GM19193 (cell line): ENCODE measurements around the gene HSD3B7.

Experiments
- POLR2A ChIP-seq: IDR thresholded peaks from 4 replicates; pipeline ENCODE4 v1.6.1; 2011; ENCODE audit not compliant: insufficient read depth, insufficient read length; ENCODE audit errors: extremely low read depth

Gene HSD3B7

DNA sequence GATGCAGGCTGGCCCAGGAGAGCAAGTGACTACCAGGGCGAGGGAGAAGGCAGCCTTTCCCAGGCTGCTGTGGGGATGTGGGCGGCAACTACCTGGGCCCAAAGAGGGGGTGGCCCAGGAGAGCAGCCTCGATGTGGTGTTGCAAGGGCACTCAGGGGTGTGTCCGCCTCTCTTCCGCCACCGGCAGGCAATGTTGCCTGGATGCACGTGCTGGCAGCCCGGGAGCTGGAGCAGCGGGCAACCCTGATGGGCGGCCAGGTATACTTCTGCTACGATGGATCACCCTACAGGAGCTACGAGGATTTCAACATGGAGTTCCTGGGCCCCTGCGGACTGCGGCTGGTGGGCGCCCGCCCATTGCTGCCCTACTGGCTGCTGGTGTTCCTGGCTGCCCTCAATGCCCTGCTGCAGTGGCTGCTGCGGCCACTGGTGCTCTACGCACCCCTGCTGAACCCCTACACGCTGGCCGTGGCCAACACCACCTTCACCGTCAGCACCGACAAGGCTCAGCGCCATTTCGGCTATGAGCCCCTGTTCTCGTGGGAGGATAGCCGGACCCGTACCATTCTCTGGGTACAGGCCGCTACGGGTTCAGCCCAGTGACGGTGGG lies 2.7 kb downstream of the HSD3B7 start:
- TF ChIP-seq POLR2A = no peak

DNA sequence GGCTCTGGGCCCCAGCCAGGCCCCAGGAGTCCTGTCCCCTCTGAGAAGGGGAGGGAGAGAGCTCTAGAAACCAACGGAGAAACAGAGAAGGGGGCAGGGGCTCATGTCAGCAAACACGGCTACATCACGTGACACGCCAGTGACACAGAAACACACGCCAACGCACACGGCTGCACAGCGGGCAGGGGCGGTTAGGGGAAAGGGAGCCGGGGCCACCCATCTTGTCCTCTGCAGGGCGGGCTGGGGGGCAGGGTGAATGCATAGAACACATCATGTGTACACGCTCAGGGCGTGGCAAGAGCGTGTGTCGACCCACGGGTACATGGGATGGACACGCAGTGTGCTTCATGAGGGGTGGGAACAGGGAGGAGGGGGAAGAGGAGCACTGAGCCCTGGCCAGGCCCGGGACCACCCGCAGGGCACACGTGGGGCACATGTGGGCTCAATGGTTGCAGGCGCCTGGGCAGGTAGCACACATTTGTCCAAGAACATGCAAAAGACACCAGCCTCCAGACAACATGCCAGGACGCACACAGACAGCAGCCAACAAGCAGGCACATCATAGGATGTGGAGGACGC lies 4.6 kb downstream of the HSD3B7 start:
- no peak for TF ChIP-seq POLR2A

DNA sequence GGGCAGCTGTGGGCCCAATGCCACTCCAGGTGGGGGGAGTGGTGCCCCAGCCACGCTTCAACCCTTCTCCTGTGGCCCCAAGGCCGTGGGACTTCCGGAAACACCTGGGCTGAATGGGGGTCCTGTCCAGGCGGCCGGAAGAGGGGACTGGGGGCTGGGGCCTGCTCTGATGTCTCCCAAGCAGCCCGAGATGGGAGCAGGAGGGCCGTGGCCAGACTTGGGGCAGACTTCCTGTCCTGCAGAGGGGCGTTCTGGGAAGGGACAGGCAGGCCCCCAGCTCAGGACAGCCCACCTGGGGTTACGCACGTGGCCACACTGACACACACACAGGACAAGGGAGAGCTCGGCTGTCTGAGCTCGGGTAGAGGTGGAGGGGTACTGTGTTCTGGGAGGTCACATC lies 5.1 kb downstream of the HSD3B7 start:
- no peak for TF ChIP-seq POLR2A

DNA sequence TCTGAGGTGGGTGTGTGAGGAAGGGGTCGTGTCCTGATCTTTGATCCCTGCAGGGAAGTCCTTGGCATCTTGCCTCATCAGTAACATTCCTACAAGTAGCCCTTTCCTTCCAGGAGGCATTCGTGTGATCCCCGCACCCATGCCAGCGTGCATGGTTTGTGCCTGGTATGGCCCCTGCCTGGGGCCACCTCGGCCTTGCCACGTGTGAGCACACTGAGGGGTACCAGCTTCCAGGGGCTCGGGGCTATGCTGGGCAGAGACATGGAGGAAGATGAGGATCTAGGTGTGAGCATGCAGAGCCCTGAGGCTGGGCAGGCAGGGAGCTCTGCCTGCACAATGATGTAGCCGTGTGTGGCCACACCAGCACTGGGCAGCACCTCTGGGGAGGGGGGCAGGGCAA lies 6.0 kb downstream of the HSD3B7 start:
- TF ChIP-seq POLR2A = no peak

DNA sequence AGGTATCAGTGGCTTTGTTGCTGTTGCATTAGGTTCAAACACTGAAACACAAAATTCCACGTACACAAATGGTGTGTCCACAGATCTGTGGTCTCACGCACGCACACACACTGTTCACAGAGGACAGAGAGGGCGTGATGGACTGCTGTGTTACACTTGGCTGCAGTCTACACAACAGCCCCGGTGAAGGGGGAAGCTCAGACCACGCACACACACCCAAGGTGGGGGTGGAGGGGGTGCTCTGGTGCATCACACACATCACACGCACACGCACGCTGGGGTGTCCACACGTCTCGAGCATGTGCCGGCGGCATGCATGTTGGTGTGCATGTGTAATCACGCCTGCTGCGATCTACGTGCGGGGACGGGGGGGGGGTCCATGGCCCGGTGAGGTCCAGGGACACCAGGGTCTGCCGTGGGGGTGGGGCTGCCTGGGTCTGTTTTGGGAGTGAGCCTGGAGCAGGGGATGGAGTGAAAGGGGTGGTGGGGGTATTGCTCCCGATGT lies 7.3 kb downstream of the HSD3B7 start:
- TF ChIP-seq POLR2A = no peak

DNA sequence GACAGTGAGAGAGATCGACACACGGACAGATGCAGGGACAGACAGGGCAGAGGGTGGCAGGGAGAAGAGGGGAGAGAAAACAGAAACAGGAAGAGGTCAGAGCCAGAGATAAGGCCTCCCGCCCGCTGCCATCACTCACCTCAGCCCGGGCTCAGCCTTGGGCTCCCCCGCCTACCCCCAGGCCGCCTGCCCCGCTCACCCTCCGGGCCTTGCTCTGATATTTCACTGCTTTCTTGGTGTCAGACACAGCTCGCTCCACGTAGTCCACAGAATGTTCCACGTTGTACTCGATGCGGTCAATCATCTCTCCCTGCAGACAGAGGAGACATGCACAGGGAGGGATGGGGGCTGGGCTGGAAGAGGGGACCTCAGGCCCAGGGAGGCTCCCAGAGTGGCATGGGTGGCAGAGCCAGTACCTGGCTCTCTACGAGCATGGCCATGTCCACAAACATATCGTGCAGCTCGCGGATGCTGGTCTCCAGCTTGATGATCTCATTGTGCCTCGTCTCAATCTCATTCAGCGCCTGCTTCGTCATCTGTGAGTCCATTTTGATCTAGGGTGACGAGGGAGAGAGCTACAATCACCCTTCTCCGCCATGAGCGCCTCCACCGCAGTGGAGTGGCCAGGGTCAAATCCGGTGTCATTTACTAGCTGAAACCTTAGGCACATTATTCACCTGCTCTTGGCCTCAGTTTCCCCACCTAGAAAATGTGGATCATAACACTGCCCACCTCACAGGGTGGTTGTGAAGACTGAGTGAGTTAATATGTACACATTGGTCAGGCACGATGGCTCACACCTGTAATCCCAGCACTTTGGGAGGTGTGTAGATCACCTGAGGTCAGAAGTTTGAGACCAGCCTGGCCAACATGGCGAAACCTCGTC lies 8.2 kb downstream of the HSD3B7 start:
- no peak for TF ChIP-seq POLR2A

DNA sequence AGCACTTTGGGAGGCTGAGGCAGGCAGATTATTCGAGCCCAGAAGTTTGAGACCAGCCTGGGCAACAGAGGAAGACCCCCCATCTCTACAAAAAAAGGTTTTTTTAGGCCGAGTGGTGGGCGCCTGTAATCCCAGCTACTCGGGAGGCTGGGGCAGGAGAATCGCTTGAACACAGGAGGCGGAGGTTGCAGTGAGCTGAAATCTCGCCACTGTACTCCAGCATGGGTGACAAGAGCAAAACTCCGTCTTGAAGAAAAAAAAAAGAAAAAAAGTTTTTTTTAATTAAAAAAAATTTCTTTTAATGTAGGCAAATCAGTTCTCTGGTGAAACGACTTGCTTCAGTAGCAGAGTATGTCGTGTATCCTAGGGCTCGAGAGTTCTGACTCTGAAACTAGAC lies 10.9 kb downstream of the HSD3B7 start:
- TF ChIP-seq POLR2A = no peak

DNA sequence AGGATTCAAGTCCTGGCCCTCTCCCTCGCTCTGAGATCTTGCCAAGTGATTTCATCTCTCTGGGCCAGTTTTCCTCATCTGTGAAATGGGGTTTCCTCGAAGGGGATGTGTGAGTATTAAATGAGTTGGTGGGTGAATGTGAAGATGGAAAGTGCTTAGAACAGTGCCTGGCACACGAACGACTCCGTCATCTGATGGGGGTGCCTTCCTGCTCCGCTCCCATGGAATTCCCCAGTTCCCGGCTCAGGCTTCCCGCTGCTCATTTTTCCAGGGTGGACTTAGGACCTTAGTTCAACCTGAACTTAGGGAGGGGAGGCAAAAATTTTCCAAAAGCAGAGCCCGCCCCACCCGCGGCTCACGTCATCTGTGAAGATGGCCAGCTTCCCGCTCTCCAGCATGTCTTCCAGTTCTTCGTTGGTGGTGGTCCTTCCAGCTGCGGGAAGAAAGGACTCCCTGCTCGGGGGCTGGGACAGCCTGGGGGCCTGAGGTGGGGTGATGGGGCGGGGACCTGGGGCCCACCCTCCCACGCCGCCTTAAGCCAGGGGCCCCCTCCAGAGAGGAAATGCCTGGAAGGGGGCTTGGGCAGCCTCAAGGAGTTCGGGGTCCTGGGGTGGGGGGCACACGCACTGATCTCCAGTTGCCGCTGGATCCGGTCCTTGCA lies 11.4 kb downstream of the HSD3B7 start:
- no peak for TF ChIP-seq POLR2A

DNA sequence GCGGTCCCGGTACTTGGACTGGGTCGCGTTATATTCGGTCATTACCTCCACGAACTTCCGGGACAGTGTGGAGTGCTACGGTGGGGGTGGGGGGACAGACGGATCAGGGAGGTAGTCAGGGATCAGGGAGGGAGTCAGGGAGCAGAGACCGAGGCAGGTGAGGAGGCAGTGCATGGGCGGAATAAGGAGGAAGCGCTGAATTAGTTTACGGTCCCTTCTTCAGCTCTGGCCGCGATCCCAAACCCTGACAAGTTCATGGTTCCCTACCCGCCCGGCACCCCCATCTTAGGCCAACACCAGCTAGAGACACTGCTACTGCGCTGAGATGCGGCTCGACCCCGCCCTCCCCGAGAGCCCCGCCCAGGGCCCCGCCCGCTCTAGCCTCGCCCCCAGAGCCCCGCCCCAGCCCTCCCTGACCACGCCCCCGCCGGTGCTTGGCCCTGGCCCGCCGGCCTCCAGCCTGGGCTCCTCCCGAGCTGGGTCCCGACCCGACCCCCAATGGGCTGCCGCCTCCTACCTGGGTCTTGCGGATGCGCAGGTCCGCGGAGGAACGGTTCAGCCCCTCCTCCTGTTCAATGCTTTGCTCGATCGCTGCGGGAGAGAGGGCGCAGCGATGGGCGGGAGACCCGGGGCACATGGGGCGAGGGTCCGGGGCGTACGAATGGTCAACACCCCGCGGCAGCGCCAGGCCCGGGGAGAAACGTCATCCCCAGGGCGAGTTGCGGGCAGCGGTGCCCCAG lies 12.1 kb downstream of the HSD3B7 start:
- peak; percentile 72 for TF ChIP-seq POLR2A

DNA sequence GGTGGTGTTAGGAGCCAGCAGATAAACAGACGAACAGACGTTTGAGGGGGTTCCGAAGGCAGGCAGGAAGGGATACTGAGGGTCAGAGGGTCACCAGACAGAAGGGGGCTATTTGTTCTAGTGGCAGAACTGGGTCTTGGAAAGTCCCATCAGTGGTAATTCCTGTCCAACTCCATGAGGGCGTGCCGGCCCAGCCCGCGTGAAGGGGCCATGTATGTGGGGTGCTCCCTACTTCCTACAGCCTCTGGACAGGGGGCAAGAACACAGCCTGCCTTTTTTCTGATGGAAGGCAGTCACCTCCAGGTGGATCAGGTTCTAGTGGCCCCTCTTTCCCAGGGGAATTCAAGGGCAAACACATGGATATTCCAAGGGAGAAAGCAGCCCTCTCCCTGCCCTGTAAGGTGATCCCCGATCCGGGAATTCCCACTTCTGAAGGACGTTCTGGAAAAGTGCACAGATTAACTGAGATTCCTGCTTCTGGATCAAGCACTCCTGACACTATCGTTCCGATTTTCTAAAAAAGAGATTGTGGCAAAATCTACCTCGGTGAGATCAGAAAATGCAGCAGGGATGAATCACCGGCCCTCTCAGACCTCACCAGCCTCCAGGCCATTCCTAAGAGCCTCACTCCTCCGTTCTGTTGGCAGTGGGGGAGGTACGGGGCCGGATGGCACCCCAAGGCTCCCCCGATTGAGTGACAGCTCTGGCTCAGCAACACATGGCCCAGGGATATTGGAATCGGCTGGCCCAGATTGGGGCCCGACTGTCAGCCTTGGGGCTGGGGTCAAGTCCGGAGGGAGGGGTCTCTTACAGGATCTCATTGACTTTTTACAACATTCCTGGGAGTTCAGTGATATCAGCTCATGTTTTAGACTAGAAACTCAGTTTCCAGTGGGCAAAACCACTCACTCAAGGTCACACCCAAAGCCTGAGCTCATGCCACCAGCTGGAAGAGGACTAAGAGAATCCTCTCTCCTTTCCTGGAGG lies 13.0 kb downstream of the HSD3B7 start:
- TF ChIP-seq POLR2A = no peak

DNA sequence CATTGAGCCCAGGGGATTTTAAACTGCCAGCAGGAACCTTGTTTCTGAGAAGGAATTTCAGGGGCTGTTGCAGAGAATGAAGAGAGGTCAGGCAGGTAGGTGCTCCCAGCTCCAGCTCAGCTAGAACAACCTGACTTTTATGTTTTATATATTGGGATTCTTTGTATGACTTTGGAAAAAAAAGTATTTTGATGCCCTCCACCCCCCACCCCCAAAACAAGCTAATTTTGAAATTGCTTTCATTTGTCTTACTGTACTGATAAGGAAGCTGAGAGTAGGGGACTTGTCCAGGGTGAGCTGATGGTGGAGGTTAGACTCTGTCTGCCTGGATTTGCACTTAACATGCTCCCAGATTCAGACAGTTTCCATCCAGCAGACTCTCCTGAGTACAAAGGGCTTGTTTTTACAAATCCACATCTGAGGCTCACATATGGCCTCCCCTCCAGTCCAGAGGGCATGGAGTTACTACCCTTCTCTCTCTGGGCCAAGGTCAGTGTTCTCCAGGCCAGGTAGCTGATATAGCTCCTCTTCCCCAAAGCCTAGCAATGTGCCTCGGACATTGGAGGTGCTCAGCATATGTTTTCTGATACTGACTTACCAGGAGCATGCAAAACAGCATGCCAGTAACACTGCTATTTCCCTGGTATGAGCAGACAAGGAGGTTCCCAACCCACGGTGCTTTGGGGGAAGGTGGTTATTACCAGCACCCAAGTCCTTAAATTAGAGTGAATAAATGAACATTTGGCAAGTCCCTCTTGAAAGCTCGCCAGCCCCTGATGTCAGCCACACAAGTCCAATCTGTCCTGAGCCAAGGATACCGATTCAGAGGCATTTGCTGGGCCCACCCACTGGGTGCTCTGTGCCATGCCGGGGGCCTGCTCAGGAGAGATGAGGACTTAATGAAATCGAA lies 14.1 kb downstream of the HSD3B7 start:
- TF ChIP-seq POLR2A = no peak

DNA sequence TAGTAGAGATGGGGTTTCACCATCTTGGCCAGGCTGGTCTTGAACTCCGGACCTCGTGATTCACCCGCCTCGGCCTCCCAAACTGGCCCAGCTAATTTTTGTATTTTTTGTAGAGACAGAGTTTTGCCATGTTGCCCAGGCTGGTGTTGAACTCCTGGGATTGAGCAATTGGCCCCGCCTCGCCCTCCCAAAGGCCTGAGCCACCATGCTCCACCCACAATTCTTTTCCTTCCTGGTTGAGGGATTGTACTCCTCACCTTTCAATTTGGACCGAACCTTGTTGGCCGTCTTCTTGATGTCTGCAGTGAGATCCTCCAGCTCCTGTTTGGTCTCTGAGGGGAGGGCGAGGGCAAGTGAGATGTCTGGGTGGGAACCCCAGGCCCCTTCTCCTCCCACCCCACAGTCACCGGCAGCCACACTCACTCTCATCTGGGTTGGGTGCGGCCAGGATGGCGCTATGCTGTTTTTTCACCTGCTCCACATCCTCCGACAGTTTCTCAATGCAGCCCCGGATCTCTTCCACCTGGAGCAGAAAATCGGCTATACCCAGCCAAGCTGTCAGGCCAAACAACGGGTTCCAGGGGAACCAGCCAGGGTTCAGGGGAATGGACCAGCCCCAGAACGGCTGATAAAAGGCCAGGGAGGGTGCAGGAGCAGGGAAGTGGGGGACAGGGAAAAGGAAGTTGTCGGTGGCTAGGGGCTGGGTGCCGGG lies 15.8 kb downstream of the HSD3B7 start:
- no peak for TF ChIP-seq POLR2A
